HG03457 (cell line): ENCODE results near the gene OPRL1.

Source experiments
- ATAC-seq: cut with Tn5 transposase; IDR thresholded peaks from one replicate; pipeline ENCODE4 v1.9.1; 2021; ENCODE audit warnings: moderate number of reproducible peaks; ENCODE audit not compliant: unreplicated experiment

OPRL1 gene

GRCh38 chr20:64139199-64140060 is 59.5 kb downstream of the OPRL1 start:
- no peak for ATAC-seq

DNA sequence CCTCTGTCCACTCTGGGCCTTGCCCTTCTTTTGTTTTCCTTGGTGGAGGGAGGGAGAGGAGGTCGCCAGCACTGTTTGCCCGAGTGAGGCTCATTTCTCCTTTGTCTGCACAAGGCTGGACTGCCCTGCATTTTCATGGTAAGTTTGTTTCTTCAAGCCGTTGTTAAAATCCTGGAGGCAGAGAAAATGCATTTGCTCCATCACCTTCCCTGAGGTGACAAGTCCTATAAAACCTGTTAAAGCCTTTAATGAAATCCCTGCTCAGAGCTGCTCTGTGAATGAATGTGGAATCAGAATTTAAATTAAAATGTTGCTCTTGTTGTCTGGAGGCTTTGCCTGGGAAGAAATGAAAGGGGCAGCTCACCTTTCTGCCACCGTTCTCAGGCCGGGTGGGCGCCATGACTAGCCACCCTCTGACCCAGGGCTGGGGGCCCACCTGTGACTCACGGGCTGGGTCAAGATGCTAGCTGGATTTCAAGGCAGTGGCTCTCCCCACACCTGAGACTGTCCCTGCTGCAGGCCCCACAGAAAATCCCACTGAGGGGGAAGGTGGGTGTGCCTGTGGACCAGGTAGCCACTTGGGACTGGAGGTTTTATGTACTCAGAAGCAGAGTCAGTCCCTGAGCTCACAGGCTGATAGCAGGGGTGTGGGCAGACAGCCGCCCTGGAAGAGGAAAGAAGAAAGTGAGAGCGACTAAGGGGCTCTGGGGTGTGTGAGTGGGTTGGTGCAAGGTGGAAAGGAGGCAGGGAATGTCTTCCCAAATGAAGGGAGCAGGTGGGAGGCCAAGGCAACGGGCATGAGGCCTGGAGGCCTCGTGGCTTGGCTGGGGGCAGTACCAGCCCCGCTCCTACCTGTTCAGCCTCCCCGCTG is 60.4 kb downstream of the OPRL1 start:
- no peak for ATAC-seq

GRCh38 chr20:64140956-64141355 is 61.1 kb downstream of the OPRL1 start:
- no peak for ATAC-seq

DNA sequence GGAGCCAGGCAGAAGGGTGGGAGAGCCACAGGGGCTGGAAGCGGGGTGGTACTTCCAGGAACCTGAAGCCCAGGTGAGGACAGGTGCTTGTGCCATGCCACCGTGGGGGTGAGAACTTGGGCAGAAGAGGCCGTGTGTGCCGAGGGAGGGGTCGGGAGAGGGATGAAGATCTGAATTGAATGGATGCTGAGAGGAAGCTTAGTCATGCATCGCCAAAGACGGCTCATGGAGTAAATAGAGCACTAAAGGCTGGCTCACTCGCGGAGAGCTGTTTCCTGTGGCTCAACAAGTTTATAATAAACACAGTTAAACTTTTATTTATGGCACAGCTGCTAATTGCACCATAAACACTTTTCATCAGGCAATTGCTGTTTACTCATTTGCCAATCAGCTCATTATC is 62.7 kb downstream of the OPRL1 start:
- no peak for ATAC-seq

DNA sequence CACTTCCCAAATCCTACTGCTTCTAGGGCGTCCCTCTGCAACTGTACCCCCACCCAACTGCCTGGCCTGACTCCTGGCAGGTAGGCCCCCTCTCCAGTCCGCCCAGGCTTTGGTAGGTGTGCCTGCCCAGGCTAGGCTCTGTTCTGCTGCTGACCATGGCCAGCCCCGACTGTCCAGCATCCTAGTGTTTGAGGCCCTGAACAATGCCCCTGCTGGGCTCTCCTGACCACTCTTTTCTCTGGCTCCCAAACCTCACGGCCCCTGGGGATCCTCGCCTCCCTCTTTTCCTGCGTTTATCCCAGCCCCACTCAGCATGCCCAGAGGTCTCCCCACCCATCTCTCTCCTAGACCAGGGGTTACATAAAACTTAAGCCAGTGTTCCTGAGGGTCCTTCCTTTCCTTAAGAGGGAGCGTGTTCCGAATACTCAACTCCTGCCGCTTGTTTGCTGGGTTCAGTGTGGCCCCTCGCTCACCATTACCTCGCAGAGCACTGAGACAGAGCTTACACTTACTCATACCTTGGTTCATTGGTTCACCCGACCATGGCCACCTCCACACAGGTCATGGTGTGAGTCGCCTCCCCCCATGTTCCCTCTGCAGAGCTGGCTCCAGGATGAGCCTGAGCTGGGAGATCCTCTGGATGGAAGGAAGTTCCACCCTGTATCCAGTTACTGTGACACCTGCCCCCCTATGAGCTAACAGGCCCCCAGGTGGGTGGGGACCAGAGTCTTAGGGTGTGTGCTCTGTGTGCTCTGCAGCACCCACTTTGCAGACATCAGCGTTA is 63.3 kb downstream of the OPRL1 start:
- ATAC-seq = no peak

DNA sequence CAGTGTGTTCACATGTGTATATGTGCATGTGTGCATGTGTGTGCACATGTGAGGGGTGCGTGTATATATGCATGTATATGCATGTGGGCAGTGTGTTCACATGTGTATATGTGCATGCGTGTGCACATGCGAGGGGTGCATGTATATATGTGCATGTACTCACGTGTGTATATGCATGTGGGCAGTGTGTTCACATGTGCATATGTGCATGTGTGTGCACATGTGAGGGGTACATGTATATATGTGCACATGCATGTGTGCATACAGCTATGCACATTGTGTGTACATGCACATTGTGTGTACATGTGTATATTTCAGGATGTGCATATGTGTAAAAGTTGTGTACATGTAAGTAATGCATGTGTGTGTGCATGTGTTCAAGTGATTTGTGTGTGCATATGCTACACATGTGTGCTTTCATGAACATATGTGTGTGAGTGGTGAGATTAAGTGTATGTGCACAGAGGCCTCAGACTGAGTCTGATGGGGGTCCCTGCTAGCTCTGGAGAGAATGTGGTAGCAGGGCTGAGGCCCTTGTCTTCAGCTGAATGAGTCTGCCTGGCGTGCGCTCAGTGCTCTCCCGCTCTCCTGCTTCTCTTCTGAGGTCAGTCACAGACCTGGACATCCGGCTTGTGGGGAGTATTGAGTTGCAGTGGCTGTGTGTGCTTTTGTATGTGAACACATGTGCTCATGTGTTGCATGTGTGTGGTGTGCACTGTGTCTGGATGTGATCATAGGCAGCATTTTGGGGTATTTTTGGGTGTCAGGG is 64.4 kb downstream of the OPRL1 start:
- ATAC-seq = no peak

- no peak for ATAC-seq
Measured at GRCh38 chr20:64145458-64146300, 65.8 kb downstream of the OPRL1 start.

DNA sequence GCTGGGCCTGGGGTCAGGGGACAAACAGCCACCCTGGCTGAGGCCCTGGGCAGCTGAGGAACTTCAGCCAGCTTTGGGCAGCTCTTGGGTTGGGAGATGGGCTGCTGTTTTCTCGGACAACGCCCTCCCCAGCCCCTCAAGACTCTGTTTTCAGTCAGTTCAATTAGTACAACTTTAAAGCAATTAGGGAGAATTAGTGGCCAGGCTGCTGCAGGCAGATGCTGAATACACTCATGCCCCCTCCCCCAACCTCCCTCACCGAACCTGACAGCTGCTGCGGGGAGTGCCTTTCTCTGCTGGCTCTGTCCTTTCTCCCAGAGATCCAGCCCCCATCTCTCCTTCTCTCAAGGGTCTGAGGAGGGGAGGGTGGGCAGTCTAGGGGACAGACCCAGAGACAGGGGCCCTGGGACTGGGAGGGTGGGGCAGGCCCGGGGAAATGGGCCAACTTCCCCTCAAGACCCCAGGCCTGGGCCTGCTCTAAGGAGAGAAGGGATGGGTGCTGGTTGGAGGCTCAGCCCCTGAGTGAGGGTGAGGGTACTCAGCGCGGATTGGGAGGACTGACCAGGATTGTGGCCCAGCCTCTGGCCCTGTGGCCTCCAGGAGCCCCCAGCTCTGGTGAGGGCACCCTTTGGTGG is 66.5 kb downstream of the OPRL1 start:
- ATAC-seq = no peak

DNA sequence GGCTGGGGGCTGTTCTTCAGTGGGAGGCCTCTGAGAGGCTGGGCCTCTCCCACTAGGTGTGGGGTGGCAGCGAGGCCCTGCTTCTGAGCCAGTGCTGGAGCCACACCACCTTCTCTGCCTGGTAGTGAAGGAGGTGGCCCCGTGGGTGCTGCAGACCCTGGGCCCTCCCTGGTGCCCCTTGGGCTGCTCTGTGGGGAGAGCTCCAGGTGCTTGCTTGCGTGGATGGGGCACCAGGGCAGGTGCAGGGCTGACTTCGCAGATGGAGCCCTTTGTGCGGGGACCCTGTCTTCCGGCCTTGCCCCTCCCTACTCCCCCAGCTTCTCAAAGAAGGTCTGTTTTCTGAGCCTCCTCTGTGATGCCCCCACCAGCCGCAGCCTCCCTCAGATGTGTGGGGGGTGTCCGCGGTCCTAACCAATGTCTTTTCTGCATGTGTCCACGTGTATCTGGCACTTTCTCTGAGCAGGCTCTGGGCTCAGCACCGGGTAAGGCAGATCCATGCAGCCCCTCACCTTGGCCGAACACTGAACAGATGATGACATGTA is 67.1 kb downstream of the OPRL1 start:
- ATAC-seq = no peak

DNA sequence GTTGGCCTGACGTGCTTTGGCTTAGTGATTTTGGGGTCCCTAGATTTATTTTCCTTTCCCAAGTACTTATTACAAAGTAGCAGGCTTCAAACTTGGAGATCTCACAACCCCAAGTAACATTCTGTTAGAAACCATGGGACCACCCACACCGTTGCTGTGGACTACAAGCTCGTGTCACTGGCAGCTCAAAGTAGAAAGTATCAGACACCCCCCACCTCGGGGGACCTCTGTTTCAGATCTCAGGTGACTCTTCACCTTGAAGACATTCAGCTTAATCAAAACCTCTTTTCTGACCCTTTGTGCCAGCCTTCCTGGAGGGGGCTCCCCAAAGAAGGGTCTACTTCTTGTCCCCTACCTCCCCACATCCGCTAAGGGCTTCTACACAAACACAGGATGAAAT is 68.7 kb downstream of the OPRL1 start:
- no peak for ATAC-seq

- ATAC-seq = no peak
Measured at GRCh38 chr20:64149141-64149540, 69.3 kb downstream of the OPRL1 start.

GRCh38 chr20:64149809-64150560 is 70.1 kb downstream of the OPRL1 start:
- ATAC-seq = no peak
